Vagina (tissue), 2 donors: ENCODE data around the gene METTL24.

Experiments used
- CTCF ChIP-seq, 3 experiments: fragments of 450-650 bp in 2 of 3; fragments of 200-600 bp in 1 of 3; sonication (generic) in 1 of 3; IDR thresholded peaks; one replicate each; pipeline ENCODE4 v1.5.1; 2017 to 2019; ENCODE audit warnings: antibody characterized with exemption in 3 of 3, mild to moderate bottlenecking in 2 of 3, moderate library complexity in 2 of 3
- POLR2A ChIP-seq, 2 donors: fragments of 450-650 bp; IDR thresholded peaks; one replicate each; pipeline ENCODE4 v1.6.1; 2017; ENCODE audit warnings: antibody characterized with exemption in 2 of 2, mild to moderate bottlenecking in 2 of 2, moderate library complexity in 2 of 2
- POLR2AphosphoS5 ChIP-seq, 2 donors: sonication (generic); formaldehyde crosslinking; IDR thresholded peaks; one replicate each; pipeline ENCODE4 v1.9.0; 2017; ENCODE audit warnings: antibody characterized with exemption in 2 of 2, mild to moderate bottlenecking in 2 of 2, low read depth in 1 of 2; ENCODE audit not compliant: insufficient read depth in 1 of 2

DNA sequence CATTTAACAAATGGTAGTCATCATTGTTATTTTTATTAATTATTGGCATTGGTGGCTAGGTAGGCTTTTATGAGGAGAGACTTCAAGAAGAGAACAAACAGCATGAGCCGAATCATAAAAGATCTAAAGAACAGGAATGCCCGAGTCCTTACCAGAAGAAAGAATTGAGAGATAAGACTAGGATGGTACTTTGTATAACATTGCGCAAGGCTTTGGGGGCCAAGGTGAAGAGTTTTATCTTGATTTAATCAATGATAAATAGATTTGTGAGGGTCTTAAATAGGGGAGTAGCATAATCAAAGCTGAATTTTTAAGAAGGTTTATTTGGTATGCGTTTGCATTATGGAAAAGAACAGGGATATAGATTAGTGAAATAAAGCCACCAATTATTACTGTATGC lies 162.5 kb downstream of the METTL24 start:
- TF ChIP-seq POLR2AphosphoS5 (IDR thresholded peaks at IDR 0.05; ENCODE audit: insufficient read depth in 1 of 2, low read depth in 1 of 2) (no peak), CTCF (IDR thresholded peaks at IDR 0.05) (no peak), POLR2A (IDR thresholded peaks at IDR 0.05) (no peak)
